Occipital lobe (tissue), 2 donors: ENCODE data around the gene TRAK1. TPM values are rescaled to one million over a fixed set of nuclear protein-coding genes. Genes with fewer than 3 reads are reported as not detected.

ENCODE experiments used
- DNase-seq: peaks from one replicate; lab custom pipeline; 2025; lab: John Stamatoyannopoulos, UW
- total RNA-seq: library from RNA; depleted of rRNA; stranded (reverse); fragments of >200 nt; gene quantifications from one replicate; pipeline ENCODE4 v1.2.3, GENCODE V29; 2014

The TRAK1 gene
- total RNA-seq, 1 donor from 2014 or later = 46.3 TPM

DNA sequence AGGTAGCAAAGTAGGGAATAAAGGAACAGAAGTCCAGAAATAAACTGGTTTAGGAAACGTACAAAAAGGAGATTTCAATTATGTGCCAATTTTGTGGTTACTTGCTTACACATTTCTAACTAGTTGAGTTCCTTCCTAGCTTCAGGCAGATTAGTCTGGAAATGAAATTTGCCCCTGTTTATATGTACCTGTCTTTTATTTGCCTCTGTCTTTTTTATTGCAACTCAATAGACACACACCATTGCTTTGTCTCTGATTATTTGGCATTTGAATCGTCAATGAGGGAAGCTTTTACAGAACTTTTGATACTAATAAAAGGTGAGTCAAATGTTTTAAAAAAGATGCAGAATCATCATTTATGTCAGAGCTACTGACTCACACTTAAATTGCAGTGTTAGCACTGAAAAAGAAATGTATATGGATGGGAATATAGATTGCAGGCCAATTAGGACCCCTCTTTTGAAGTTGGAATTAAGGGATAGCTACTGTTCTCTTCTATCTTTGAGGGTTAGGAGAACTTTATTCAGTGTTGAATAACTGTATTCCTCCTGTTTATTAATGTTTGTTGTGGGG, 60.5 kb downstream of the TRAK1 start:
- no peak for DNase-seq

DNA sequence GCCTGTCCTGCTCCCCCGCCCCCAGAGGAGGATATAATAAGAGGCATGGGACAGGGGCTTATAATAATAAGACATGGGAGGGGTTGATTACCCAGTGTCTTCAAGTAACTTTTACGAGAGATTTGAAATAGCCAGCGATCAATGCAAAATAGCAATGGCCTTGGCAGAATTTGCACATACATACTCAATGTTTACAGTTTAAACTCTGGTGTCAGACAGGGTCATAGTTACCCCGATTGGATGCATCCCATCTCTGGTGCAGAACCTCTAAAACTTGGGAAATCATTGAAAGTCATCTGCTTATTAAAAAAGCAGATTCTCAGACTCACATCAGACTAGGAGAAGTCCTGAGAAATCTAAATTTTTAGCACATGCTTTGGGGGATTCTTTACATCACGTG, 61.0 kb downstream of the TRAK1 start:
- no peak for DNase-seq

DNA sequence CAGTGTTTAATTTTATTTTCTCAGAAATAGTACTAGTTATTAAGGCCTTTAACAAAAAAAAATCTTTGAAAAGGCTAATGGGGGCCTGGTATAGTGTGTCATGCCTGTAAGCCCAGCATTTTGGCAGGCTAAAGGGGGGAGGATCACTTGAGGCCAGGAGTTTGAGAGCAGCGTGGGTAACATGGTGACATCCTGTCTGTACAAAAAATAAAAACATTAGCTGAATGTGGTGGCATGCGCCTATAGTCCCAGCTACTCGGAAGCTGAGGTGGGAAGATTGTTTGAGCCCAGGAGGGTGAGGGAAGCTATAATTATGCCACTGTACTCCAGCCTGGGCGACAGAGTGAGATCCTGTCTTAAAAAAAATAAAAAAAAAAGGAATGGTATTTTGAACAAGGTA, 61.9 kb downstream of the TRAK1 start:
- DNase-seq = no peak

DNA sequence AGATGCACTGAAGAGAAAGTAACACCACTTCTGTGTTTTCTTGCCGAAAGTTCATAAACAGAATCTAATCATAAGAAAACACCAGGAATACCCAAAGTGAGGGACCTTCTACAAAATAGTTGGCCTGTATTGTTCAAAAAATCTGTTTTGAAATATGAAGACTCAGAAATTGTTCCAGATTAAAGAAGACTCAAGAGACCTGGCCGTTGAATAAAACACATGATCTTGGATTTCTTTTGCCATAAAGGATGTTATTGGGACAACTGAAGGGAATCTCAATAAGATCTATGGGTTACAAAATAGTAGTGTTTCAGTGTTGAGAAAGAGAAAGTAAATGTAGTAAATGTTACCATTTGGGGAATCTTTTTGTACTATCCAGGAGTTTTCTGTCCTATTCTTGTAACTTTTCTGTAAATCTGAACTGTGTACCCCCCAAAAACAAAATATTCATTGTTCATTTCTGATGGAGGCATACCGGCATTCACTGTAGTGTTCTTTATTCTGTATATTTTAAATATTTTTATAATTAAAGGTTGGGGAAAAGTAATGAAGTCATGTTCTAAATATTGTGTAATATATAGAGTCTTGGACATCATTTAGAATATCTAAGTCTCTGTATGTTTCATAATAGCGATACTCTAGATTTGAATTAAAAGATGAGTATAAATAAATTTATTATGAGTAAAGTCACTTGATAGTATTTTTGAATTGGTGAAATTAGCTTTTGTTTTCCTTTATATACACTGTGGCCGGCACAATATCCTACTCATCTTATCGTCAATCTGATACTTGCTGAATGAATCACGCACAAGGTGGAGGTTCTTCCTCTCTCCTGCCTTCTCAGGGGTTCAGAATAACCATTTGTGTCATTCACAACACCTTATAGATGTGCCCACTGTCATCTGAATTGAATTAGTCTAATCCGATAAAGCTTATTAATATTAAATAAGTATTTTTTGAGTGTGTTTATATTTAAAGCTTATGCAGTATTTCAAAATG, 66.7 kb downstream of the TRAK1 start:
- no peak for DNase-seq

DNA sequence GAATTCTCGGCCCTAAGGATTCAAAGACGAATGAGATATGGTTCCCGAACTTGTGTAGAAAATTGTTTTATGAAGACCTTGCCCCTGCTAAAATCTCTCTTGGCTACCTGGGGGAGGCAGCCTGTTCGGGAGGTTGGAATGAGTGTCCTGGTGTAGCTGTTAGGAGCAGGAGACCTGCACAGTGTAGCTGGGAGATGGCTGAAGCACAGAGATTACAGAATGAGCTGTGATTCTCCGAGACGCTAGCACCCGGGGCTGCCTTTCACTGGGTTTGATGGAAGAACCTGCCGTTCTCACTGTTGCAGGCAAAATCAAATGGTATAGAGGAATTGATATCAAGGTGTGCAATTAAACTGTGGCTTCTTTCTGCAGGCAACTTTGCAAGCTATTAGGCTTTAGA, 68.0 kb downstream of the TRAK1 start:
- no peak for DNase-seq

DNA sequence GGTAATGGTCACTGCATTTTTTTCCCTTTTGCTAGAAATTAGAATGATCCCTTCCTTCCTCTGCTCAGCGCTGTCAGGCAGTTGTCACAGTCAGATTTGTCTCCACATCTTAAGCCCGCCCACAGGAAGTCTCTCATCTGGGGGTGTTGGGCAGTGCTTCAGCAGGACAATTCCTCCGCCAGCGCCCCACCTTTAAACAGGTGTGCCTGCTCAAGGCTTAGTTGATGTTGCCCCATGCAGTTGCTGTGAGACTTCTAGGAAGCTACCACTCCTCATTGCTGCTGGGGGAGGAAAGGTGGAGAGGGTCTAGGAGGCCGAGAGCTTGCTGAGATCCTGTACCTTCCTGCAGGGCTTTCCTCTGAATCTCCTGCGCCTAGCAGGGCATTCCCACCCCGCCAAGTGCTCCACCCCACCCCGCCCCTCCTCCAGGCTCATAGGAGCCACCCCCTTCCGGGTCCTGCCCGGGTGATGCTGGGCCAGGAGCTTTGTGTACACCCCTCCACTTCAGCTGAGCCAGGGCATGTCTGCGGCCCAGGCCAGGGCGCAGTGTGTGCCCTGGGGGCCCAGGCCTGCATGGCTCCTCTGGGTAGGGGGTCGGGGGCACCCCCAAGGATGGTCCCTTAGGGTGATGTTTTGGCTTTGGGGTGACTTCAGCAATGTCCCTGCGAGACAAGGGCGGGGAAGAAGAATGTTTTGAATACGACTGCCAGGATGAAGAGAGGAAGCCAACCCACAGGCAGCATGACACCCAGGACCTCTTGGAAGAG, 68.7 kb downstream of the TRAK1 start:
- DNase-seq = no peak

DNA sequence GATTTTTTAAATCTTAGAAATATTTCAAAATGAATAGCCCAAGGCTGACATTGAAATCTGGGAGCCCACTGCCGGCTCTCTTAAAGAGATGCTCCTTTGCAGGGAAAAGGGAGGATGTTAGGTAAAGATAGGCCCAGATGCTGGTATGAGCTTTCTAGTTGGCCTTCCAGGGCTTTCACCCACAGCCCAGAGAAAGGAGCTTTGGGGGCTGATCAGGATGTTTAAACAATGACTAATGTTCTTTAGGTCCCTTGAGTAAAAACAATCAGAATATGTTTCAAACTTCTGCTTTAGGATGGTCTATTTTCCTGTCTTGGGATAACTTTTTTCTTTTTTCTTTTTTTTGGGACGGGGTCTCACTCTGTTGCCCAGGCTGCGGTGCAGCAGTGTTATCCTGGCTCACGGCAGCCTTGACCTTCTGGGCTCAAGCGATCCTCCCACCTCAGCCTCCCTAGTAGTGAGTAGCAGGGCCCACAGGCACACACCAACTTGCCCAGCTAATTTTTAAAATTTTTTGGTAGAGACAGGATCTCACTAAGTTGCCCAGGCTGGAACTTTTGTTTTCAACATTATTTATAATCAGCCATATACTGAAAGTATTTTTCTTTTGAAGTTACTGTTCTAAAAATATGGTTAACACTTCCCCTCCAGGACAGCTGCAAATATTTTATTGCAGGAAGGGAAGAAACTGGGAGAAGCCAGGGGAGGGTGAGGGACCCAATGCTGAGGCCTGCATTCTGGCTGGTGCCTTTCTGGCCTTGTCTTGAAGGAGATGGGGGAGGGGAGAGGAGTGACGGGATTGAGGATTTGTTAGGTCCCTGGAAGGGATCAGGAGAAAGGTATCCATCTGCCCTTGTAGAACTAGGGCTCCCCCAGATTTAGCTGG, 70.1 kb downstream of the TRAK1 start:
- no peak for DNase-seq

DNA sequence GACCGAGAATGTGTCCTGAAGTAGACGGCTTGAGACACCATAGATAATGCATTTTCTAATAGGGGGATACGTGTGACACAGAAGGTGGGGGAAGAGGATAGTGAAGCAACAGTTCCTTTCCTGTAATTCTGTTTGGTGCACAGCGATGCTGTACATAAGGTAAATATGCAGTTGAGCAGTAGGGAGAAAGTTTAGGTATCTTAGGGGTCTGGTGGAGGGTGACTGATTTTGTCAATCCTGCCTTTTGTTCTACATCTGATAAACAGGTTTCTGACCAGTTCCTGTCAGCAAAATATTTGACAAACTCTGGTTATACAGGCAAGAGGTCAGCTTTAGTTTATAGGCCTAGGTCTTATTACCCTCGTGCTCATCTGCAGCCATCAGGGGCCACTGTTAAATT, 71.3 kb downstream of the TRAK1 start:
- DNase-seq = no peak

DNA sequence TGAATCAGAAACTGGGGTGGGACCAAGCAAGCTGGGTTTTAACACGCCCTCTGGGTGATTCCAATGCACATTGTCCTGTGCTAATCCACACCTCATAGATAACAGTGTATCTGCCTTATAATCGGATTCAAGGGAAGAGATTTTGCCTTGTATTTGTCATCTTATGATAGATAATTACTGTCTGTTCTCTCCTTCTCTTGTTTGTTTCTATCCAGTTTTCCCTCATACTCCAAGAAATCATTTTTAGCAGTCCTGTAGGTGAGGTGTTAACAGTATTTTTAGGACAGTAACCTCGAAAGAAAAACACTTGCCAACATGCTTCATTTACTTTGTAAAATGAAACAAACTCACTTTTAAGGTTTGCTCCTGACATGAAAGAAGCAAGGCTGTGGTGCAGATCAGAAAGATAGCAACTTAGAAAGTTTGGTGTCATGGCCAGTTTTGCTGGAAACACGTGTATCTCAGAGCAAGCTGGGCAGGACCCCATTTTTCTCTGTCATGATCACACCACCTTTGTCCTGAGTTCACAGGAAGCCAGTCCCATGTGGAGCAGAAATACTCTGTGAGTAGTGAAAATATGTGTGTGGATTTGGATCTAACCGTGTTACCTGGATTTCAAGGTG, 72.6 kb downstream of the TRAK1 start:
- DNase-seq = no peak

DNA sequence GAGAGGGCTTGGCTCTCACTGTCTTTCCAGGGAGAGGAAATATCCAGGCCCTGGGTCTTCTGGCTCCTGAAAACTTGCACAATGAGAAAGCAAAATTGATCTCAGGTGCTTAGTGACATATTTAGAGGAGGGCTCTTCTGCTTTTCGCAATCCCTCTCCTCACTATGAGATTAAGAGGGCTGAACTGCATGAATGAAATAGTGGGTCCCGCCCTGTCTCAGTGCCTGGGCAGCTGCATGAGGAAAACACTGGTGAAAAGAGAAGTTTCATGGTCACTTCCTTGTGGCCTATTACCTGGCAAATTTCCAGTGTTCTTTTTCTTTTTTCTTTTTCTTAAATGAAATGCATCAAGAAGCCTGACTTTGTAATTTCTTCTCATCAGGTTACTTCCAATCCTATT, 73.5 kb downstream of the TRAK1 start:
- no peak for DNase-seq

DNA sequence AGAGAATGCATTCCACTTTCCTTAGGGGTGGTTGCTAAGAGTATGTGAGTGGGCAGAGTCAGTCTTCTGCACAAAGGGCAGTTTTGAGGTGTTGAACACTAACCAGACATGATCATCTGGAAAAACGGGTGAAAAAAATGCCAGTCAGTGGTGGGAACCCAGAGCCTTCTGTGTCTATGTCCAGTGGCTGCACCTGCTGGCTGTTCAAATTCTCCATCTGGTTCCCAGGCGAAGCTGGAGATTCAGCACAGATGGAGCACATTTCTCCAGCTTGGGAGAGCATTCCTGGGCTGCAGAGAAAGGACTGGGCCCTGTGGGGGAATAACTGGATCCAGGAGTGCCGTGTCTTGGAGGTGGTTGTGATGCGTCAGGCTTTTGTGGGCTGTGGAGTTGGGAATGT, 74.1 kb downstream of the TRAK1 start:
- DNase-seq = no peak

DNA sequence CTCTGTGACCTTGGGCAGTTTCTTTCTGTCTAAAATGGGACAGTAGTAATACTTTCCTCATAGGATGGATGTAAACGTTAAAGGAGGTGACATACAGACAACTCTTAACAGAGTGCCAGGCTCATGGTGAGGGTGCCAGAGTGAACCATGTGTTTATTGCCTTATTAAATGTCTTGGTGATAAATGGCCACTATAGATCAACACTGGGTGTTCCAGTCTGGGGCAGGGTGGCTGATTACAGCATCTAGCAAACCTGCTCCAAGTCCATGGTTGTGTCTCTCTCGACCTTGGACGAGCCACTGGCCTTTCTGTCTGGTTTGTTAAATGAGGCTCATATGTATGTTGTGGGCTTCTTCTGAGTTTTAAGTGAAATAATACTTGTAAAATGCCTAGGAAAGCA, 75.1 kb downstream of the TRAK1 start:
- no peak for DNase-seq

DNA sequence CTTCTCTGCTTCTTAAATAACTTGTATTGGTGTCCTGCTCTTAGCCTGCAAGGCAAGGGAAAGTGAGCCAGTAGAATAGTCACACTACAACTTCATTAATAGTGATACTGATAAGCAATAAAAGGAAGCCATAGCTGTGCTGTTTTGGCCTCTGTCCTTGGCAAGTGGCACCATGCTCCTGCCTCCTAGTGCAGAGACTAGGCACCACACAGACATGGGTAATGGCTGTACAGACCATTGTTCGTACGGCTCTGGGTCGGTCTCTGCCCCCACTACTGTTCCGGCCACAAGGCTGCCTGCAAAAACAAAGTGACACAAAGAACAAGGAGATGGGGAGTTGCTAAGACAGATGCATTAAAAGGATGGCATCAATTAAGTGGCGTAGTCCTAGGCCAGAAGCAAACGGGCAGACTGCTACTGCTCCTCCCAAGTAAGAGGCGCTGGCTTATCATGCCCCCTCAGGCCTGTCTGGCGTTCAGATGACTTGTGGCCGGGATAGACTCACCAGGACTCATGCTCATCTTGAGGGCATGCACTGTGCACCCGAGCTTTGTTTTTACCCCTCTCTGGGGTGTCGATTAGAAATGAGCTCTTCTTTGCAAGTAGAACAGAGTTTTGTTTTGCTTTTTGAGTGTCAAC, 75.6 kb downstream of the TRAK1 start:
- no peak for DNase-seq

DNA sequence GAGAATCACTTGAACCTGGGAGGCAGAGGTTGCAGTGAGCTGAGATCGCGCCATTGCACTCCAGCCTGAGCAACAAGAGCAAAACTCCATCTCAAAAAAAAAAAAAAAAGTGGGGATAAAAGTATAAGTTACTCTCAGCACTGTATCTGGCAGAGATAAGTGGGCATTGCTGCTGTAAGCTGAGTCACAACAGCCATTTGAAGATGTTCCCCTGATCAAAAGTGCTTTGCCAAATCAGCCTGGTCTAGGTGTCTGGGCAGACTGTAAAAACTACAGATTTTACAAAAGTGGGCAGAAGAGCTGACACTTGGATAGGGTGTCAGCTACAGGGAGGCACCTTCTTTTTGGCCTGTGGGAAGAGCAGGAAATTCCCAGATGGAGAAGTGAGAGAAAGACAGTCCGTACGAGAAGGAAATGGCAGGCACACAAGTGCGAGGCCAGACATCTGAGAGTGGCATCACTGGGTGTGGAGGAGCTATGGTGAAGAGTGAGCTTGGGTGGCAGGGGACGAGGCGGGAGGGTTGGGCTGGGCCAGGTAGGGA, 78.5 kb downstream of the TRAK1 start:
- DNase-seq = no peak

DNA sequence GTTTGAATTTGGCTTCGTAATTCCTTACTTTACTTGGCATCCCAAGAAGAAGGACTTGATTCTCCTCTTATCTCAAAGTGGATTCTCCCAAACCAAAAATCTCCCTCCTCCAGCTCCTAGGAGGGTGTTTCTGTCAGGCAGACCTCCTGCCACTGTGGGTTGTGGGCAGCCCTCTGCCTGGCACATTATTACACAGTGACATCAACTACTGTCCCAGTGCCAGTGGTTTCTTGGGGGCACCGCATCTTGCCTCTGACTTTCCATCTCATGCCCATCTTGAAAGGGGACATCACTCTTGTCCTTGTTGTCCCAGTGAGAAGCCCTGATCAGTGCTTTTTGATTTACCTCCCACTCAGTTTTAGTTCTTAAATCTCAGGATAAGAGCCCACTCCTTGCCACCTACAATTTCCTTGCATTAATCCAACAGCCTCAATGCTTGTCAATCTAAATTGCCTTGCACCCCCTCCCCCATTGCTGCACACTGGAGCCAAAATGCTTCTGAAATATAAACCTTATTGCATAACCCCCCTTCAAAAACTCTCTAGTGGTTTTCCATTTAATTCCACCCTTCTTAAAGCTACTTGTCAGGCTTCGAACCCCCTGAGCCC, 81.0 kb downstream of the TRAK1 start:
- no peak for DNase-seq

DNA sequence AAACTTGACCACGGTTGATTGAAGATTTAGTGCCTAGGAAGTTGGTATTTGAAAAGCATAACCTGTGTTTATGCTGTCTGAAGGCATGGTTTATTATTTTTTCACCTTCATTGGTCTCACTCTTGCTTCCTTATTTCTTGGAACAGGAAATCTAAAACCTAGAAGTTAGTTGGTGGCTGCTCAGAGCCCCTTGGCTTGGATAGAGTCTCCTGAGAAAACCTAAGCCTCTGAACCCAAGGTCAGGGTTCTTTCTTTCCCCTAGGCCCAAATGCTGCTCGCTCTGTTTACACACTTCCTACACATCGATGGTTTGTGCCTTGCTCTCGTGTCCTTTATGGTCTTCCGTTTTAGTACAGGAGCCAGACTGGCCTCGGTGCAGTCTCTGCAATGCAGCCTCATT, 82.2 kb downstream of the TRAK1 start:
- DNase-seq = no peak

DNA sequence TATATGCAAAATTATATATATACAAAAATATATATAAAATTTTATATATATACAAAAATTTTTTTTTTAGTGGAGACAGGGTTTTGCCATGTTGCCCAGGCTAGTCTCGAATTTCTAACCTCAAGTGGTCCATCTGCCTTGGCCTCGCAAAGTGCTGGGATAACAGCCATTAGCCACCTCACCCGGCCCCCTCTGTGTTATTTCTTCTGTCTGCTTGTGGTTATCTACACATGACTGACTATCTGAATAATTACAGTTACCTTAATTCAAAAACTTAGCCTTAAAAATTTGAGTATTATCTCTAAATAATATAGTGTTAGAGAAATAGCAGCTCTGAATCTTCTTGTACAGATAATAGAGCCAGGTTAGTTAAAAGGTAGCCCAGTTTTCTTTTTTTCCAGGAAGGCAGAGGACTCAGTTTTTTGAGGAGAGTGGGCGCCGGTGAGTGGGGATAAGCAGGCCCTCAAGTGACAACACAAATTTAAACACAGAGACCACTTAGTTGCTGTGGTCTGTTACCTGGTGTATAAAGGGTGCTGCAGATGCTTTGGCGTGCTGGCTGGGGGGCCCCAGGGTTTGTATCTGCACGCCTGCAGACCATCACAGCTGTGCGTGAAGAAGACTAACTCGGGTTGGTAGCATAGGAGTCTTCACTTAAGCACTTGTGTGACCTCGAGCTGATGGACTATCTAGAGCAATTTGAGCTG, 83.7 kb downstream of the TRAK1 start:
- DNase-seq = no peak

DNA sequence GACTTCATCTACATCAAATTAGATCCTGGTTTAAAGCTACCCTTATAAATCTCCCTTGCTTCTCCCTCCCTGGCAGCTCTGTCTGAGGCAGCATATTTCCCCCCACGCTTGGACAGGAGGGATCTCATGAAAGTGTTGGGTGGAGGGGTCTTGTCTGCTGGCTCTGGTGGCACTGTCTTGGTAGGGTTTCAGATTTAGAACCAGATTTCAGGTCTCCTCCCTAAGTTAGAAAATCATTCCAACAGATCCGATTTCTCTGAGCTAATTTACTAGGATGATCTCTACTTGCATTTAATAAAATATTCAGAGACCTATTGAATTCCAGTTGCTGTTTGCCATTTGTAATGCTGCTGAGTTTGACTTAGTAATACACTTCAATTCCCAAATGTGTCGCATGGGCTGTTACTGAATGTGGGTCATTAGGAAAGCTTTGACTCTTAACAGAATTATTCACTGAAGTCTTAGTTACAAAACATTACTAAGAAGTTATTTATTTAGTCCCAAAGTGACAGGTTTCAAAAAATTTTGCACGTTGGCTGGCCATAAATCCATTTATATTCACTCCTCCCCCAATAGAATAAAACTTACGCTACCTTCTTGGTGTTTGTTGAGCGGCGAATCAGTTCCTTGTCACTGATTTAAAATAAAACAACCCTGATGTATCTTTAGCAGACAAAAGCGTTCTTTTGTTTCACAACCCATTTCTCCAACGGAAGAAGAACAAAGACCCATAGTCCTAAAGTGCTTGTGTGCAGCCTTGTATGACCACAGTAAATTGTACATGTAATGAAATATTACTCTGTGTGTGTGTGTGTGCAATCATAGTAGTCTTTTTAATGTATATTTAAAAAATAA, 84.5 kb downstream of the TRAK1 start:
- no peak for DNase-seq
